AG09319 (cell line): Measurements from ENCODE around the gene RCN2.

Experiments
- DNase-seq: peaks from one replicate; pipeline ENCODE4 v3.0.0-alpha.2; 2010; ENCODE audit warnings: low read depth; ENCODE audit errors: extremely low read depth
- TF ChIP-seq, protein P1 (sequence below): IDR thresholded peaks from 2 replicates; pipeline ENCODE4 v1.5.1; 2011; ENCODE audit warnings: low read depth, mild to moderate bottlenecking, inconsistent platforms, low read length, moderate library complexity

Gene RCN2

DNA sequence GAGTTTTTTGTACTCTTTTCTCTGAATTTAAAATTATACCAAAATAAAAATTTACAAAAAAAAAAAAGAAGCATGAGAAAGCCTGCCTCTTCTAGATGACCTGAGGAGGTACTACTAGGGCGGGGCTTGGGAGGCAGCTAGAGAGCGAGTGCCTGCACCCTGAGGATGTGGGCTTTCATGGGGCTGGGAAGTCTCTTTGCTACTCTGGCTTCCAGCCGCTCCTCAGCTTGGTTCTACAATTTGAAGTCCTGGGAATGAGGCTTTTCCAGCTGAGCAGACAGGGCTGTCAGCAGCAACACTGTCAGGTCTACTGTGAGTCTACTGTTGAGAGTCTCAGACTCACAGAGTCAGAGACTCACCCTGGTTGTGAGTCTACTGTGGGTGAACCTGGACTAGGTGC, 55.2 kb downstream of the RCN2 start:
- TF ChIP-seq, protein P1, sequence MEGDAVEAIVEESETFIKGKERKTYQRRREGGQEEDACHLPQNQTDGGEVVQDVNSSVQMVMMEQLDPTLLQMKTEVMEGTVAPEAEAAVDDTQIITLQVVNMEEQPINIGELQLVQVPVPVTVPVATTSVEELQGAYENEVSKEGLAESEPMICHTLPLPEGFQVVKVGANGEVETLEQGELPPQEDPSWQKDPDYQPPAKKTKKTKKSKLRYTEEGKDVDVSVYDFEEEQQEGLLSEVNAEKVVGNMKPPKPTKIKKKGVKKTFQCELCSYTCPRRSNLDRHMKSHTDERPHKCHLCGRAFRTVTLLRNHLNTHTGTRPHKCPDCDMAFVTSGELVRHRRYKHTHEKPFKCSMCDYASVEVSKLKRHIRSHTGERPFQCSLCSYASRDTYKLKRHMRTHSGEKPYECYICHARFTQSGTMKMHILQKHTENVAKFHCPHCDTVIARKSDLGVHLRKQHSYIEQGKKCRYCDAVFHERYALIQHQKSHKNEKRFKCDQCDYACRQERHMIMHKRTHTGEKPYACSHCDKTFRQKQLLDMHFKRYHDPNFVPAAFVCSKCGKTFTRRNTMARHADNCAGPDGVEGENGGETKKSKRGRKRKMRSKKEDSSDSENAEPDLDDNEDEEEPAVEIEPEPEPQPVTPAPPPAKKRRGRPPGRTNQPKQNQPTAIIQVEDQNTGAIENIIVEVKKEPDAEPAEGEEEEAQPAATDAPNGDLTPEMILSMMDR: no peak
- no peak for DNase-seq

DNA sequence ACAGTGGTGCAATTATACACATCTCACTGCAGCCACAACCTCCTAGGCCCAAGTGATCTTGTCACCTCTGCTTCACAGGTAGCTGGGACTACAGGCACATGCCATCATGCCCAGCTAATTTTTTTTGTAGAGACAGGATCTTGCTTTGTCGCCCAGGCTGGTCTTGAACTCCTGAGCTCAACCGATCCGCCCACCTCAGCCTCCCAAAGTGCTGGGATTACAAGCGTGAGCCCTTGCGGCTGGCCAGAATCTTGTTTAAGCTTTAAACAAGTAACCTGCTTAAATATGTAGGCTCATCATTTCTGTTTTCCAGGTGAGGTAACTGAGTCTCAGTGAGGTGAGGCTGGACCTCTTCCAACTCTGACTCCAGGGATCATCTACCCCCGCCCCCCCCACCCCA, 55.7 kb downstream of the RCN2 start:
- TF ChIP-seq, protein P1: no peak
- no peak for DNase-seq

DNA sequence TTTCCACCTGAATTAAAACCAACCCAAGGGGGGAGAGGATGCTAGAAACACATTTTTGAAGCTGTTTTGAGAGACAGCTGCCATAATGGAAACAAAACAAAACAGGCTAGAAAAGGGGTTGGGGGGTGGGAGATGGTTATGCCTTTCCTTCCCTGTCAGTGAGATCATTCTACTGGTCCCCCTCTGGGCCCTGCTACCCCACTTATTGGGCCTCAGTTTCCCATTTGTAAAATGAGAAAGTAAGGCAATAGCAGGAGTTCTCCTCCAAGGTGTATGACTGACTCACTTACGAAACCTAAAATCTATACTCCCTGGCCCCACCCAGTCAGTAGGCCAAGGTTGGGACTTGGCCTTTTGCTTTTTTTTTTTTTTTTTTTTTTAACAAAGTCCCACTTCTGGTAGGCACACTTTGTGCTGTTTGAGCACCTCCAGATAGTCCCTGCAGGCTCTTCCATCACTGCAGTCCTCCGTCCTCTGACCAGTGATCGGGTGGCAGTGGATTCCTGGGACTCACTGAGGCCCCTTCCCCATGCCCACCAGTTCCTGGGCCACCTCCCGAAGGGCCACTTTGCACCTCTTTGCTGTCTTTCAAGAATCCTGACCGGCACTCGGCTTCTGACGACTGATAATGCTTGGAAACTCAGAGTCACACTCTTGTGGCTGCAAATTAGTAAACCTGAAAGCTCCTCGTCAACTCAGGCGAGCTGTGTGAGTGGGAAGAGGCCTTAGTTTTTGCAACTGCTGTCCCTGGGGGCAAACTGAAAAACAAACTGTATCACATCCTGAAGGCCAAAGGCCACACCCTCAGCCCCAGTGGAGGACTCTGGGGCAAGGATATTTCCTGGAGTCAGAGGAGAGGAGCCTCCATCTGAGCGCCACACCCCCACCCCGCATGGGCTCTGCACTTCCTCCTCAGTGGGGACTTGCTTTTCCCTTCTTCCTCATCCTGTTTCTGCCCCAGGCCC, 56.6 kb downstream of the RCN2 start:
- no peak for DNase-seq
- TF ChIP-seq, protein P1: no peak

DNA sequence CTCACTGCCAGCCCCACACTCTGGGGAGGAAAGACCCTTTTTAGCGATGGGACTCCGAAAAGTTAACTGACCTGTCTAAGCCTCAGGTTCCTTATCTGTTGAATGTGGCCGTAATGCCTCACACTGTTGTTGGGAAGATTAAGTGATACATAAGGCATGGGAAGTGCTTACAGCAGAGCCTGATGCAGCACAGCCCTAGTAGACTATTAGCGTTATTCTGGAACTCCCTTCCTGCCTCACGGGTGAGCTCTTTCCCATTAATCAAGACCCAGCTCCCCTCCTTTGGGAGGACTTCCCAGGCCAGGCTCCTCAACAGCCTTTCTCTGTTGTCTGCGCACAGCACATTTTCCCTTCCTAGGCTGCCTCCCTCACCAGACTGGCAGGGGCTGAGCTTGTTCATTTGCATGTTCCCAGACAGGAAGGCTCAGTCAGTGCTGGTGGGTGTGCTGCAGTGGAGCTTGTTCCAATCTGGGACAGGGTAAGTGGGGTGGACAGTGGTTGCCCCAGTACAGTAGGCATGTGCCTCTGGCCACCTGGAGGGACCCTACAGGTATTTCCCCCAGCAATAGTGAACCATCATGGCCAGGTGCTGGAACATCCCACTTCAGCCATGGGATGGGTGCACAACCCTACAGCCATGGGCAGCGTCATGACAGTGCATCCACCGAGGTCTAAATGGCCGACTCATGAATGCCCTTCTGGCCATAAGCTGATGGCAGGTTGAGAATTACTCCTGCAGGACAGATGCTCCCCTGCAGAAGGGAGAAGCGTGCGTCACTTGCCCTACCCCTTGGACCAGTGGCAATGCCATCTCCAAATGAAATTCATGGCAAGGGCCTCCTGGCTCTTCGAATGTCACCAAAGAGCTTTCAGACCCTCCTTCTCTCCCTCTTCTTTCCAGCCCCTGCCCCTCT, 57.6 kb downstream of the RCN2 start:
- no peak for DNase-seq
- TF ChIP-seq, protein P1: no peak

DNA sequence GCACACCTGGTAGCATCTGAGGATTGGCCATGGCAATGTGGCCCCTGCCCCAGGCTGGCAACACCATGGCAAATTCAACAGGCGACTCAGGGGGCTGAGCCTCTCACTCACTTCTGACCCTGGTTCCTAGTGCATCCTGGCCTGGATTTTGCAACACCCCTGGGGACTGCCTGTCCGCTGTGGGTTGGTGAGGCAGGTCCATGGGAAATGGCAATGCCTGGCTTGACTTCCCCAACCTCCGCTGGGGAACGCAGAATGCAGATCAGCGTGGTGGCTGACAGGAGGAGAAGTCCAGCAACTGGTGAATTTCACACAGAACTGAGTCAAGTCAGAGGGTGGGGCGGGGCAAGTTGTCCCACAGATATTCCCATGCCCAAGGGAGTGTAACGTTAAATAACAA, 59.5 kb downstream of the RCN2 start:
- TF ChIP-seq, protein P1: no peak
- no peak for DNase-seq

DNA sequence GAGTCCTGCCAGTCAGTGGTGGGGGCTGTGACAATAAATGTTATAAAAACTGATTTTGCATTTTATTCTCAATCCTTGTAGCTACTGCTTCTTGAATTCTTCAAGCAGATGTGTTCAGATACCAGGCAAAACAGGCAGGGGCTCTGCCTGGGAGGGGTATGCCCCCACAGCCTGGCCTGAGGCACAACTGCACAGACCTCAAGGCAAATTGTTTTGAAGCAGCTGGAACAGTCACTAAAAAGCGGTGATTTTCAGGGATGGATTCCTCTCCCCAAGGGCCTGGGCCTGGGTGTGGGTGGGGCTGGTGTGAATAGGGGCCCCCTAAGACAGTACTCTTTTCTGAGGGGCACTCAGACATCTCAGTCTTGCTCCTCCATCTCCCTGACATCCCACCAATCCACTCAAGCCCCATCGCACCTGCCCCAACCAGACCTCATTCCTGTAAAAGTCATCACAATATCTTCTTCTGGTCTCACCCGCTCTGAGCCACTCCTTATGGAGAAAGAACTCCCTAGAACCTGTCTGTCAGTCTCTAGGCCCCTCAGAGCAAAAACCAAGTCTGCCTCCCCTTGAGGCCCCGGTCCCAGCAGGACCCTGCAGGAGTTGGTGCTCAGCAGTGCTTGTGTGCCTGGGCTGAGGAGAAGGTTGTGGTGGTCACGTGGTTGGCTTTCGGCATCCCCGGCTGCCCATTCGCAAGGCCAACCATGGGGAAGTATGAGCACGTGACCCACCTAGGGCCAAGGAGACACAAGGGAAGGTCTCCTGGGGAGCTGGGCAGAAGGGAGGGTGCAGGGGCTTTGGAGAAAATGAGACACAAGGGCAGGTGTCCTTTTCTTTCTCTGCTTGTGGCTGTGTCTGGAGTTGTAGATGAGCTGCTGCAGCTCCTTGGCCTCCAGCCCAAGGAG, 60.4 kb downstream of the RCN2 start:
- TF ChIP-seq, protein P1: no peak
- DNase-seq: no peak
